Endothelial cell of umbilical vein (primary cell): ENCODE results near the gene PELI3. TPM values are rescaled to one million over a fixed set of nuclear protein-coding genes. Genes with fewer than 3 reads are reported as not detected.

Source experiments
- BruUV-seq: library from RNA; stranded (reverse); fragments of 400-500 nt; replicated peaks from 2 replicates; lab custom pipeline; 2021; lab: Mats Ljungman, UMichigan
- CTCF ChIA-PET: fragments of 300-600, 350-600 bp; sonication (Branson Sonifier 250); formaldehyde crosslinking; loops from one replicate; lab custom pipeline; 2021; ENCODE audit warnings: antibody characterized with exemption, inconsistent platforms; lab: Charles Lee
- POLR2A ChIA-PET: fragments of 300-600, 350-600 bp; sonication (Branson Sonifier 250); formaldehyde crosslinking; loops from one replicate; lab custom pipeline; 2021; ENCODE audit warnings: antibody characterized with exemption, inconsistent platforms; lab: Charles Lee
- DNase-seq: peaks from one replicate; pipeline ENCODE4 v3.0.0-alpha.2; 2011; ENCODE audit warnings: low read depth, low spot score
- FAIRE-seq: peaks from 2 replicates; lab custom pipeline; 2011; peaks lifted over from hg19 to GRCh38; lab: Jason Lieb, UNC
- H2AFZ ChIP-seq: 2 replicates; pipeline ENCODE4 v1.6.0; 2012; ENCODE audit warnings: low read depth, low read length, control low read depth, inconsistent platforms
- H3K27ac ChIP-seq: 2 replicates; pipeline ENCODE4 v1.5.1; 2011; ENCODE audit warnings: low read depth, mild to moderate bottlenecking, control low read depth, low read length, moderate library complexity; ENCODE audit not compliant: insufficient read depth
- H3K27me3 ChIP-seq, 2 experiments: 2 replicates each; pipeline versions ENCODE4 v1.6.0 to v1.6.1; 2011; ENCODE audit warnings: low read length in 2 of 2, mixed read lengths in 1 of 2; ENCODE audit not compliant: control insufficient read depth in 2 of 2, insufficient read depth in 2 of 2
- H3K36me3 ChIP-seq, 2 experiments: 2 replicates in 1 of 2; 3 replicates in 1 of 2; pipeline ENCODE4 v1.5.1; 2011; ENCODE audit warnings: low read length in 2 of 2, mild to moderate bottlenecking in 1 of 2, moderate library complexity in 1 of 2; ENCODE audit not compliant: control insufficient read depth in 2 of 2, insufficient read depth in 2 of 2; ENCODE audit errors: extremely low read depth in 1 of 2
- H3K4me1 ChIP-seq: 3 replicates; pipeline ENCODE4 v1.5.1; 2011; ENCODE audit warnings: mild to moderate bottlenecking, low read length; ENCODE audit not compliant: control insufficient read depth, insufficient read depth; ENCODE audit errors: extremely low read depth
- H3K4me2 ChIP-seq: 2 replicates; pipeline ENCODE4 v1.6.1; 2011; ENCODE audit warnings: low read length, control low read depth, mixed read lengths; ENCODE audit not compliant: insufficient read depth
- H3K4me3 ChIP-seq, 3 experiments: fragments of 200-600 bp in 1 of 3; sonication (generic), shearing (Covaris generic) in 1 of 3; replicated peaks in 1 of 3; 2 replicates each; pipeline ENCODE4 v1.5.1; 2011 to 2016; ENCODE audit warnings: control low read depth in 3 of 3, low read length in 3 of 3, mild to moderate bottlenecking in 2 of 3, inconsistent platforms in 1 of 3, low read depth in 1 of 3, moderate library complexity in 1 of 3; ENCODE audit not compliant: insufficient read depth in 1 of 3
- H3K79me2 ChIP-seq: 2 replicates; pipeline ENCODE4 v1.6.0; 2012; ENCODE audit warnings: low read length, inconsistent platforms; ENCODE audit not compliant: control insufficient read depth, insufficient read depth
- H3K9ac ChIP-seq: replicated peaks from 2 replicates; pipeline ENCODE3; 2011; ENCODE audit warnings: low read length, control low read depth; ENCODE audit not compliant: insufficient read depth; ENCODE audit errors: extremely low read depth
- H3K9me1 ChIP-seq: replicated peaks from 3 replicates; pipeline ENCODE4 v1.6.0; 2011; ENCODE audit warnings: mild to moderate bottlenecking, low read length; ENCODE audit not compliant: control insufficient read depth, insufficient read depth; ENCODE audit errors: extremely low read depth
- H3K9me3 ChIP-seq: replicated peaks from 2 replicates; pipeline ENCODE4 v1.5.1; 2012; ENCODE audit warnings: low read length, inconsistent platforms; ENCODE audit not compliant: control insufficient read depth, insufficient read depth
- H4K20me1 ChIP-seq: replicated peaks from 2 replicates; pipeline ENCODE3; 2011; ENCODE audit warnings: mild to moderate bottlenecking, low read length; ENCODE audit not compliant: control insufficient read depth, insufficient read depth; ENCODE audit errors: extremely low read depth
- EZH2 ChIP-seq: IDR thresholded peaks from 2 replicates; pipeline ENCODE4 v1.6.1; 2012; ENCODE audit warnings: borderline replicate concordance, low read depth, mild to moderate bottlenecking, moderate library complexity, low read length, inconsistent platforms; ENCODE audit not compliant: severe bottlenecking
- FOS ChIP-seq: IDR thresholded peaks from 2 replicates; pipeline ENCODE4 v1.6.1; 2011; ENCODE audit warnings: mild to moderate bottlenecking, low read length, moderate library complexity, borderline replicate concordance; ENCODE audit not compliant: insufficient read depth
- GATA2 ChIP-seq: IDR thresholded peaks from 2 replicates; pipeline ENCODE4 v1.7.0; 2011; ENCODE audit warnings: low read depth, mild to moderate bottlenecking, moderate library complexity, mixed read lengths, low read length; ENCODE audit not compliant: insufficient read length, insufficient read depth
- JUN ChIP-seq: IDR thresholded peaks from 2 replicates; pipeline ENCODE4 v1.6.1; 2011; ENCODE audit warnings: borderline replicate concordance, low read depth; ENCODE audit not compliant: insufficient read length, insufficient read depth
- MYC ChIP-seq: IDR thresholded peaks from one replicate; pipeline ENCODE4 v1.6.1; 2011; ENCODE audit warnings: mild to moderate bottlenecking, low read depth, low read length
- POLR2A ChIP-seq: IDR thresholded peaks from 2 replicates; pipeline ENCODE4 v1.6.1; 2012; ENCODE audit warnings: low read depth, mild to moderate bottlenecking, control low read depth, low read length
- POLR2AphosphoS5 ChIP-seq: IDR thresholded peaks from 2 replicates; pipeline ENCODE4 v1.6.1; 2012; ENCODE audit warnings: low read depth, mild to moderate bottlenecking, control low read depth, low read length, moderate library complexity; ENCODE audit not compliant: insufficient read depth
- dilution Hi-C: fragments of 300-500 bp; cut with MboI; formaldehyde crosslinking; loops from one replicate; pipeline ENCODE4 v1.15.0; 2019; ENCODE audit warnings: low sequenced_read_pairs; ENCODE audit not compliant: extremely low pct_ligation_motif_present
- intact Hi-C: fragments of 100-400 bp; cut with micrococcal nuclease; formaldehyde crosslinking; loops from one replicate; pipeline ENCODE4 v1.10.0; 2022
- polyA plus RNA-seq, 4 experiments: library from polyadenylated mRNA; depleted of rRNA in 3 of 4; stranded (reverse) in 3 of 4; unstranded in 1 of 4; fragments of >200 nt; gene quantifications; 2 replicates each; pipeline versions ENCODE4 v1.2.1 to v1.2.3, GENCODE V29; 2011 to 2012; ENCODE audit warnings: missing spikeins in 1 of 4
- small RNA-seq: library from RNA; depleted of rRNA; stranded (forward); fragments of <200 nt; gene quantifications from one replicate; pipeline ENCODE3, GENCODE V24; 2012; ENCODE audit warnings: low replicate concordance, low read depth; ENCODE audit not compliant: insufficient read depth, insufficient read length
- total RNA-seq: library from RNA; stranded (reverse); gene quantifications from 2 replicates; pipeline ENCODE4 v1.2.3, GENCODE V29; 2021
- TF ChIP-seq, protein P1 (sequence below): IDR thresholded peaks from 2 replicates; pipeline ENCODE4 v1.6.1; 2011; ENCODE audit not compliant: insufficient read depth, insufficient read length
- TF ChIP-seq, protein P2 (sequence below), 2 donors: IDR thresholded peaks; 1 replicate in 1 of 2; 2 replicates in 1 of 2; pipeline ENCODE4 v1.5.1; 2011; ENCODE audit warnings: low read length in 2 of 2, mild to moderate bottlenecking in 2 of 2, moderate library complexity in 2 of 2, control low read depth in 1 of 2, inconsistent platforms in 1 of 2, low read depth in 1 of 2; ENCODE audit not compliant: insufficient read depth in 1 of 2; ENCODE audit errors: extremely low read depth in 1 of 2

PELI3 gene
- total and polyA plus RNA-seq, 2 donors (not counting 3 experiments of a cell fraction or from before 2014, with no cell fraction given): 2.8 to 2.9 TPM

DNA sequence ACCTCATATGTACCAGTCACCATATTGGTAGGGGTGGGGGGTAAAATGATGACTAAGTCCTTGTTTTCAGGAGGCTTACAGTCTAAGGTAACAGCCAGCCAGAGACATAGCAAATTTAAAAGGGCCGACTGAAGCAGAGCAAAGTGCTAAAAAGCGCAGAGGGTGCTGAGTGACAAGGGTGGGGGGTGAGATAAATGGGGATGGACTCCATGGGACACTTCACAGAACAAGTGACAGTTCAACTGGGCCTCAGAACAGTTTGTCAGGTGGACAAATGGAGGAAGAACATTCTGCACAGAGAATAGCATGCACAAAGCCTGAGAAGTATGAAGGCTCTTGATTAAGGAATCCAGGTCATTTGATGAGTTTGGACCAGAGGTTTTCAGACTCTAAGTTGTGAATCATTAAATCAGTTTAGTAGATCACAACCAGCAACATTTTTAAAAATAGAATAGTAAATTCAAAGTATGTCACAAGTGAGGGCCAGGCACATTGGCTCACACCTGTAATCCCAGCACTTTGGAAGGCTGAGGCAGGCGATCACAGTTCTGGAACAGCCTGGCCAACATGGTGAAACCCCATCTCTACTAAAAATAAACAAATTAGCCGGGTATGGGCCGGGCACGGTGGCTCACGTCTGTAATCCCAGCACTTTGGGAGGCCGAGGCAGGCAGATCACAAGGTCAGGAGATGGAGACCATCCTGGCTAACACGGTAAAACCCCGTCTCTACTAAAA is 57.8 kb downstream of the PELI3 start:
- H3K27me3 ChIP-seq: no peaks in the 10 kb centered on the region
- POLR2A ChIA-PET: no interaction called here
- intact Hi-C loops (no loop called here), dilution Hi-C loops (no loop called here)
- no peak for FAIRE-seq
- no peak overlapping the region for H3K4me3 ChIP-seq
- peaks cover 2 to 11% of the 10 kb centered on the region in 2 experiments for H3K36me3 ChIP-seq
- CTCF ChIA-PET: no interaction called here
- no peaks in the 10 kb centered on the region for H4K20me1 ChIP-seq
- no TSS peak for BruUV-seq
- DNase-seq: no peak
- H3K79me2 ChIP-seq: no peaks in the 10 kb centered on the region
- H2AFZ ChIP-seq: no peak overlapping the region
- TF ChIP-seq MYC (no peak), POLR2A (no peak), JUN (no peak), POLR2AphosphoS5 (no peak), GATA2 (no peak), EZH2 (no peak), FOS (no peak)
- TF ChIP-seq, protein P1, sequence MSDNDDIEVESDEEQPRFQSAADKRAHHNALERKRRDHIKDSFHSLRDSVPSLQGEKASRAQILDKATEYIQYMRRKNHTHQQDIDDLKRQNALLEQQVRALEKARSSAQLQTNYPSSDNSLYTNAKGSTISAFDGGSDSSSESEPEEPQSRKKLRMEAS: no peak
- TF ChIP-seq, protein P2, sequence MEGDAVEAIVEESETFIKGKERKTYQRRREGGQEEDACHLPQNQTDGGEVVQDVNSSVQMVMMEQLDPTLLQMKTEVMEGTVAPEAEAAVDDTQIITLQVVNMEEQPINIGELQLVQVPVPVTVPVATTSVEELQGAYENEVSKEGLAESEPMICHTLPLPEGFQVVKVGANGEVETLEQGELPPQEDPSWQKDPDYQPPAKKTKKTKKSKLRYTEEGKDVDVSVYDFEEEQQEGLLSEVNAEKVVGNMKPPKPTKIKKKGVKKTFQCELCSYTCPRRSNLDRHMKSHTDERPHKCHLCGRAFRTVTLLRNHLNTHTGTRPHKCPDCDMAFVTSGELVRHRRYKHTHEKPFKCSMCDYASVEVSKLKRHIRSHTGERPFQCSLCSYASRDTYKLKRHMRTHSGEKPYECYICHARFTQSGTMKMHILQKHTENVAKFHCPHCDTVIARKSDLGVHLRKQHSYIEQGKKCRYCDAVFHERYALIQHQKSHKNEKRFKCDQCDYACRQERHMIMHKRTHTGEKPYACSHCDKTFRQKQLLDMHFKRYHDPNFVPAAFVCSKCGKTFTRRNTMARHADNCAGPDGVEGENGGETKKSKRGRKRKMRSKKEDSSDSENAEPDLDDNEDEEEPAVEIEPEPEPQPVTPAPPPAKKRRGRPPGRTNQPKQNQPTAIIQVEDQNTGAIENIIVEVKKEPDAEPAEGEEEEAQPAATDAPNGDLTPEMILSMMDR (IDR thresholded peaks at IDR 0.05; ENCODE audit: extremely low read depth in 1 of 2, insufficient read depth in 1 of 2, low read depth in 1 of 2, low read length in 2 of 2): no peak
- H3K9ac ChIP-seq: no peak overlapping the region
- H3K4me2 ChIP-seq: no peak overlapping the region
- H3K27ac ChIP-seq: no peak overlapping the region
- H3K9me1 ChIP-seq: no peaks in the 10 kb centered on the region
- no peaks in the 10 kb centered on the region for H3K9me3 ChIP-seq
- no peaks in the 10 kb centered on the region for H3K4me1 ChIP-seq

Small RNAs within 50 kb of the gene (small RNA-seq; reads per million reads assigned to genes)
- gene RF00416: not detected

Other genes with a start within 250 kb of the PELI3 start
- gene KLC2, start 209.2 kb upstream of the PELI3 start, total RNA-seq: 39.2 and 40.5 TPM in 2 replicates
- 20.7 and 24.0 TPM in 2 replicates for gene KLC2, start 209.2 kb upstream of the PELI3 start, polyA plus RNA-seq
- gene RAB1B, start 198.3 kb upstream of the PELI3 start, total RNA-seq: 171 and 177 TPM in 2 replicates
- 383 and 465 TPM in 2 replicates for gene RAB1B, start 198.3 kb upstream of the PELI3 start, polyA plus RNA-seq
- gene CNIH2, start 188.7 kb upstream of the PELI3 start, total RNA-seq: 0.78 and 1.2 TPM in 2 replicates
- gene CNIH2, start 188.7 kb upstream of the PELI3 start, polyA plus RNA-seq: 0.46 and 0.91 TPM in 2 replicates
- 104 and 123 TPM in 2 replicates for gene YIF1A, start 177.8 kb upstream of the PELI3 start, total RNA-seq
- 271 and 383 TPM in 2 replicates for gene YIF1A, start 177.8 kb upstream of the PELI3 start, polyA plus RNA-seq
- not detected in 2 replicates for gene TMEM151A, start 175.0 kb upstream of the PELI3 start, total RNA-seq
- 0.03 TPM in 1 of 2 replicates, not detected in the other for gene TMEM151A, start 175.0 kb upstream of the PELI3 start, polyA plus RNA-seq
- not detected in 2 replicates for gene CD248, start 149.9 kb upstream of the PELI3 start, total RNA-seq
- 0.03 and 0.10 TPM in 2 replicates for gene CD248, start 149.9 kb upstream of the PELI3 start, polyA plus RNA-seq
- gene RIN1, start 130.5 kb upstream of the PELI3 start, total RNA-seq: 9.1 and 10.2 TPM in 2 replicates
- gene RIN1, start 130.5 kb upstream of the PELI3 start, polyA plus RNA-seq: 4.4 and 4.7 TPM in 2 replicates
- gene BRMS1, start 121.8 kb upstream of the PELI3 start, total RNA-seq: 51.1 and 53.1 TPM in 2 replicates
- 43.8 and 51.4 TPM in 2 replicates for gene BRMS1, start 121.8 kb upstream of the PELI3 start, polyA plus RNA-seq
- gene B4GAT1, start 119.3 kb upstream of the PELI3 start, total RNA-seq: 21.2 and 22.7 TPM in 2 replicates
- gene B4GAT1, start 119.3 kb upstream of the PELI3 start, polyA plus RNA-seq: 21.6 and 23.7 TPM in 2 replicates
- 4.8 and 5.2 TPM in 2 replicates for gene SLC29A2, start 95.1 kb upstream of the PELI3 start, total RNA-seq
- gene SLC29A2, start 95.1 kb upstream of the PELI3 start, polyA plus RNA-seq: 2.4 TPM in 2 replicates
- gene NPAS4, start 45.9 kb upstream of the PELI3 start, total RNA-seq: not detected in 2 replicates
- not detected in 2 replicates for gene NPAS4, start 45.9 kb upstream of the PELI3 start, polyA plus RNA-seq
- gene MRPL11, start 28.1 kb upstream of the PELI3 start, total RNA-seq: 69.1 and 72.1 TPM in 2 replicates
- gene MRPL11, start 28.1 kb upstream of the PELI3 start, polyA plus RNA-seq: 52.2 and 54.9 TPM in 2 replicates
- gene DPP3, start 13.5 kb downstream of the PELI3 start, total RNA-seq: 46.4 and 56.0 TPM in 2 replicates
- 50.4 and 55.8 TPM in 2 replicates for gene DPP3, start 13.5 kb downstream of the PELI3 start, polyA plus RNA-seq
- 29.5 and 32.9 TPM in 2 replicates for gene BBS1, start 43.7 kb downstream of the PELI3 start, total RNA-seq
- gene BBS1, start 43.7 kb downstream of the PELI3 start, polyA plus RNA-seq: 27.7 and 29.2 TPM in 2 replicates
- gene ZDHHC24, start 79.1 kb downstream of the PELI3 start, total RNA-seq: 18.3 and 20.1 TPM in 2 replicates
- 21.1 and 27.6 TPM in 2 replicates for gene ZDHHC24, start 79.1 kb downstream of the PELI3 start, polyA plus RNA-seq
- gene ACTN3, start 80.0 kb downstream of the PELI3 start, total RNA-seq: 0.18 TPM in 1 of 2 replicates, not detected in the other
- 0.10 and 0.17 TPM in 2 replicates for gene ACTN3, start 80.0 kb downstream of the PELI3 start, polyA plus RNA-seq
- 11.0 and 14.4 TPM in 2 replicates for gene CTSF, start 101.7 kb downstream of the PELI3 start, total RNA-seq
- gene CTSF, start 101.7 kb downstream of the PELI3 start, polyA plus RNA-seq: 27.7 and 30.7 TPM in 2 replicates
- gene CCDC87, start 126.2 kb downstream of the PELI3 start, total RNA-seq: 0.22 and 0.28 TPM in 2 replicates
- gene CCDC87, start 126.2 kb downstream of the PELI3 start, polyA plus RNA-seq: 0.06 and 0.08 TPM in 2 replicates
- 37.2 and 38.7 TPM in 2 replicates for gene CCS, start 126.3 kb downstream of the PELI3 start, total RNA-seq
- gene CCS, start 126.3 kb downstream of the PELI3 start, polyA plus RNA-seq: 39.0 and 41.6 TPM in 2 replicates
- gene RBM14, start 149.7 kb downstream of the PELI3 start, total RNA-seq: 95.9 and 104 TPM in 2 replicates
- gene RBM14, start 149.7 kb downstream of the PELI3 start, polyA plus RNA-seq: 44.0 and 49.6 TPM in 2 replicates
- 148 and 153 TPM in 2 replicates for gene RBM4, start 171.8 kb downstream of the PELI3 start, total RNA-seq
- gene RBM4, start 171.8 kb downstream of the PELI3 start, polyA plus RNA-seq: 345 and 361 TPM in 2 replicates
- 19.4 and 22.2 TPM in 2 replicates for gene RBM4B, start 211.0 kb downstream of the PELI3 start, total RNA-seq
- gene RBM4B, start 211.0 kb downstream of the PELI3 start, polyA plus RNA-seq: 25.4 and 31.2 TPM in 2 replicates